HEK293 (cell line): ENCODE results near the gene SF3B4.

Experiments
- HOXD13 ChIP-seq: sonication (generic); formaldehyde crosslinking; IDR thresholded peaks from 2 replicates; pipeline ENCODE4 v1.8.0; 2022; ENCODE audit warnings: missing genetic modification reagents, borderline replicate concordance
- MZF1 ChIP-seq: fragments of 450-650 bp; formaldehyde crosslinking; IDR thresholded peaks from 2 replicates; pipeline ENCODE4 v1.5.1; 2017; ENCODE audit warnings: missing biosample characterization, missing genetic modification characterization, borderline replicate concordance
- REST ChIP-seq: fragments of 450-650 bp; formaldehyde crosslinking; IDR thresholded peaks from 2 replicates; pipeline ENCODE4 v1.5.1; 2016; ENCODE audit warnings: missing biosample characterization, missing genetic modification characterization
- YY2 ChIP-seq: fragments of 450-650 bp; formaldehyde crosslinking; IDR thresholded peaks from 2 replicates; pipeline ENCODE4 v1.5.1; 2016; ENCODE audit warnings: missing biosample characterization, missing genetic modification characterization
- ZBTB10 ChIP-seq: fragments of 450-650 bp; formaldehyde crosslinking; IDR thresholded peaks from 2 replicates; pipeline ENCODE4 v1.5.1; 2016; ENCODE audit warnings: missing biosample characterization, missing genetic modification characterization
- ZBTB20 ChIP-seq: fragments of 450-650 bp; formaldehyde crosslinking; IDR thresholded peaks from 2 replicates; pipeline ENCODE4 v1.5.1; 2016; ENCODE audit warnings: missing biosample characterization, missing genetic modification characterization
- ZFP3 ChIP-seq: fragments of 450-650 bp; formaldehyde crosslinking; IDR thresholded peaks from 2 replicates; pipeline ENCODE4 v1.5.1; 2016; ENCODE audit warnings: low read depth, missing biosample characterization, missing genetic modification characterization
- ZNF114 ChIP-seq: fragments of 450-650 bp; formaldehyde crosslinking; IDR thresholded peaks from 2 replicates; pipeline ENCODE4 v1.5.0; 2017; ENCODE audit warnings: missing biosample characterization, missing genetic modification characterization
- ZNF121 ChIP-seq: fragments of 450-650 bp; formaldehyde crosslinking; IDR thresholded peaks from 2 replicates; pipeline ENCODE4 v1.5.1; 2016; ENCODE audit warnings: missing biosample characterization, missing genetic modification characterization
- ZNF146 ChIP-seq: fragments of 450-650 bp; formaldehyde crosslinking; IDR thresholded peaks from 2 replicates; pipeline ENCODE4 v1.5.1; 2016; ENCODE audit warnings: missing biosample characterization, missing genetic modification characterization
- ZNF155 ChIP-seq: fragments of 450-650 bp; formaldehyde crosslinking; IDR thresholded peaks from 2 replicates; pipeline ENCODE4 v1.5.1; 2016; ENCODE audit warnings: missing biosample characterization, missing genetic modification characterization
- ZNF169 ChIP-seq: fragments of 450-650 bp; formaldehyde crosslinking; IDR thresholded peaks from 2 replicates; pipeline ENCODE4 v1.5.1; 2016; ENCODE audit warnings: missing biosample characterization, missing genetic modification characterization
- ZNF174 ChIP-seq: fragments of 450-650 bp; formaldehyde crosslinking; IDR thresholded peaks from 2 replicates; pipeline ENCODE4 v1.5.0; 2017; ENCODE audit warnings: missing biosample characterization, mild to moderate bottlenecking, missing genetic modification characterization
- ZNF248 ChIP-seq: fragments of 450-650 bp; formaldehyde crosslinking; IDR thresholded peaks from 2 replicates; pipeline ENCODE4 v1.5.1; 2017; ENCODE audit warnings: missing biosample characterization, missing genetic modification characterization
- ZNF302 ChIP-seq: fragments of 450-650 bp; formaldehyde crosslinking; IDR thresholded peaks from 2 replicates; pipeline ENCODE4 v1.5.1; 2016; ENCODE audit warnings: missing biosample characterization, missing genetic modification characterization, low read depth
- ZNF311 ChIP-seq: fragments of 450-650 bp; formaldehyde crosslinking; IDR thresholded peaks from 2 replicates; pipeline ENCODE4 v1.5.1; 2017; ENCODE audit warnings: missing biosample characterization, missing genetic modification characterization, borderline replicate concordance
- ZNF341 ChIP-seq: fragments of 450-650 bp; formaldehyde crosslinking; IDR thresholded peaks from 2 replicates; pipeline ENCODE4; 2016; ENCODE audit warnings: low read depth, missing biosample characterization, missing genetic modification characterization
- ZNF350 ChIP-seq: fragments of 450-650 bp; formaldehyde crosslinking; IDR thresholded peaks from 2 replicates; pipeline ENCODE4 v1.5.0; 2017; ENCODE audit warnings: missing biosample characterization, mild to moderate bottlenecking, missing genetic modification characterization
- ZNF391 ChIP-seq: fragments of 450-650 bp; formaldehyde crosslinking; IDR thresholded peaks from 2 replicates; pipeline ENCODE4 v1.5.1; 2016; ENCODE audit warnings: low read depth, missing biosample characterization, missing genetic modification characterization, borderline replicate concordance
- ZNF426 ChIP-seq: fragments of 450-650 bp; formaldehyde crosslinking; IDR thresholded peaks from 2 replicates; pipeline ENCODE4 v1.5.1; 2017; ENCODE audit warnings: missing biosample characterization, missing genetic modification characterization, mild to moderate bottlenecking, inconsistent platforms, moderate library complexity
- ZNF488 ChIP-seq: fragments of 450-650 bp; formaldehyde crosslinking; IDR thresholded peaks from 2 replicates; pipeline ENCODE4 v1.5.1; 2016; ENCODE audit warnings: missing biosample characterization, missing genetic modification characterization
- ZNF585B ChIP-seq: fragments of 450-650 bp; formaldehyde crosslinking; IDR thresholded peaks from 2 replicates; pipeline ENCODE4 v1.5.1; 2016; ENCODE audit warnings: missing biosample characterization, missing genetic modification characterization
- ZNF610 ChIP-seq: fragments of 450-650 bp; formaldehyde crosslinking; IDR thresholded peaks from 2 replicates; pipeline ENCODE4 v1.5.1; 2016; ENCODE audit warnings: missing biosample characterization, missing genetic modification characterization, borderline replicate concordance
- ZNF658 ChIP-seq: fragments of 450-650 bp; formaldehyde crosslinking; IDR thresholded peaks from 2 replicates; pipeline ENCODE4; 2016; ENCODE audit warnings: missing biosample characterization, missing genetic modification characterization
- ZNF843 ChIP-seq: fragments of 450-650 bp; formaldehyde crosslinking; IDR thresholded peaks from 2 replicates; pipeline ENCODE4 v1.5.1; 2016; ENCODE audit warnings: missing biosample characterization, missing genetic modification characterization
- ZXDB ChIP-seq: fragments of 450-650 bp; formaldehyde crosslinking; IDR thresholded peaks from 2 replicates; pipeline ENCODE4 v1.5.1; 2016; ENCODE audit warnings: missing biosample characterization, missing genetic modification characterization
- TF ChIP-seq, protein P1 (sequence below): fragments of 450-650 bp; formaldehyde crosslinking; conservative IDR thresholded peaks from 2 replicates; pipeline ENCODE4 v1.5.1; 2016; ENCODE audit warnings: low read depth, missing biosample characterization, missing genetic modification characterization
- TF ChIP-seq, protein P2 (sequence below): fragments of 450-650 bp; formaldehyde crosslinking; IDR thresholded peaks from 2 replicates; pipeline ENCODE4 v1.5.1; 2016; ENCODE audit warnings: missing biosample characterization, missing genetic modification characterization, low read depth

SF3B4 gene

DNA sequence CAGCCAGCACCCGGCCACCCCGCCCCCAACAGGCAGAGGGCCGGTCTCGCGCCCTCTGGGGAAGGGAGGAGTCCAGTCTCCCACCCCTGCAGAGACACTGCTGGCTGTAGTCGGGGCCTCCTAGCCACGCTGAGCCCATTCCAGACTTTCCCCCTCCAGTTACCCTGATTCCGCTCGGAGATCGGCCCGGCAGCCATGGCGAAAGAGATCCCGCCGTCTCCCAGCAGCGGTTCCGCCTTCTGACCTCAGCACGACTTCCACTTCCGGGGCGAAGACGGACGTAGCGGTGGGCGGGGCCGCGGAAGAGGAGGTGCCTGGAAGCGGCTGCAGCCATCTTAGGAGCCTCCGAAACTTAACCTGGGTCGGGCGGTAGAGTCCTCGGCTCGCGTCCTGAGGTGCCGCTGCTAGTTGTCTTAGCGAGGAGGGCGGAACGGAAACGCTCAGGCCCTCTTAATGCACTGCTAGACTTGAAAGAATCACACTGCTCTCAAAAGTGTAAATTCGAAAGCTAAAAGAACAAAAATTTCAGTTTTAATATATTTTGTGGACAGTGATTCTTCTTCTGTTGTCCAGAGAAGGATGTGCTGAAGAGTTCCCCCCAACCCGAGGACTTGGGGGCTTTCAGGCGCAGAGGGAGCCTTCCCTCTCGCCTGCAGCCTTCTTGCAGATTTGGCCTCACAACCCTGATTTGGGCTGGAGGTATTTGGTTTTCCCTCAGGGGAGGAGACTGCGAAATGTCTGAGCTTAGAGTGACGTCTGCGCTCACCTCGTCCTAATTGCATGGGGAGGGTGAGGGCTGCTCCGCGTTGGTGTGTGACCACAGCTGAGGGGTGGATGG, at the start of gene SF3B4 (continued):
- TF ChIP-seq REST (no peak), YY2 (tag by site-specific recombination) (peak; percentile 87), ZNF610 (tag by site-specific recombination) (no peak), ZNF391 (tag by site-specific recombination) (no peak), HOXD13 (CRISPR knock-in tag) (no peak), ZNF350 (tag by site-specific recombination) (no peak), ZNF311 (no peak), ZNF585B (tag by site-specific recombination) (no peak), ZNF155 (tag by site-specific recombination) (no peak), ZBTB10 (tag by site-specific recombination) (no peak), ZFP3 (no peak), ZBTB20 (tag by site-specific recombination) (peak; percentile 12; the same call in 1 of the 2 replicates), ZNF426 (tag by site-specific recombination) (no peak), ZNF146 (tag by site-specific recombination) (no peak), ZNF341 (peak; percentile 65), ZXDB (tag by site-specific recombination) (peak; percentile 60; the same call in 1 of the 2 replicates), ZNF114 (tag by site-specific recombination) (no peak), MZF1 (tag by site-specific recombination) (no peak), ZNF169 (tag by site-specific recombination) (no peak), ZNF658 (no peak), ZNF488 (no peak), ZNF121 (tag by site-specific recombination) (no peak), ZNF174 (no peak), ZNF302 (tag by site-specific recombination) (no peak), ZNF843 (tag by site-specific recombination) (peak; percentile 53; the same call in 1 of the 2 replicates), ZNF248 (tag by site-specific recombination) (no peak)
- TF ChIP-seq, protein P1, sequence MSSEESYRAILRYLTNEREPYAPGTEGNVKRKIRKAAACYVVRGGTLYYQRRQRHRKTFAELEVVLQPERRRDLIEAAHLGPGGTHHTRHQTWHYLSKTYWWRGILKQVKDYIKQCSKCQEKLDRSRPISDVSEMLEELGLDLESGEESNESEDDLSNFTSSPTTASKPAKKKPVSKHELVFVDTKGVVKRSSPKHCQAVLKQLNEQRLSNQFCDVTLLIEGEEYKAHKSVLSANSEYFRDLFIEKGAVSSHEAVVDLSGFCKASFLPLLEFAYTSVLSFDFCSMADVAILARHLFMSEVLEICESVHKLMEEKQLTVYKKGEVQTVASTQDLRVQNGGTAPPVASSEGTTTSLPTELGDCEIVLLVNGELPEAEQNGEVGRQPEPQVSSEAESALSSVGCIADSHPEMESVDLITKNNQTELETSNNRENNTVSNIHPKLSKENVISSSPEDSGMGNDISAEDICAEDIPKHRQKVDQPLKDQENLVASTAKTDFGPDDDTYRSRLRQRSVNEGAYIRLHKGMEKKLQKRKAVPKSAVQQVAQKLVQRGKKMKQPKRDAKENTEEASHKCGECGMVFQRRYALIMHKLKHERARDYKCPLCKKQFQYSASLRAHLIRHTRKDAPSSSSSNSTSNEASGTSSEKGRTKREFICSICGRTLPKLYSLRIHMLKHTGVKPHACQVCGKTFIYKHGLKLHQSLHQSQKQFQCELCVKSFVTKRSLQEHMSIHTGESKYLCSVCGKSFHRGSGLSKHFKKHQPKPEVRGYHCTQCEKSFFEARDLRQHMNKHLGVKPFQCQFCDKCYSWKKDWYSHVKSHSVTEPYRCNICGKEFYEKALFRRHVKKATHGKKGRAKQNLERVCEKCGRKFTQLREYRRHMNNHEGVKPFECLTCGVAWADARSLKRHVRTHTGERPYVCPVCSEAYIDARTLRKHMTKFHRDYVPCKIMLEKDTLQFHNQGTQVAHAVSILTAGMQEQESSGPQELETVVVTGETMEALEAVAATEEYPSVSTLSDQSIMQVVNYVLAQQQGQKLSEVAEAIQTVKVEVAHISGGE (tag by site-specific recombination) = peak; percentile 85
- TF ChIP-seq, protein P2, sequence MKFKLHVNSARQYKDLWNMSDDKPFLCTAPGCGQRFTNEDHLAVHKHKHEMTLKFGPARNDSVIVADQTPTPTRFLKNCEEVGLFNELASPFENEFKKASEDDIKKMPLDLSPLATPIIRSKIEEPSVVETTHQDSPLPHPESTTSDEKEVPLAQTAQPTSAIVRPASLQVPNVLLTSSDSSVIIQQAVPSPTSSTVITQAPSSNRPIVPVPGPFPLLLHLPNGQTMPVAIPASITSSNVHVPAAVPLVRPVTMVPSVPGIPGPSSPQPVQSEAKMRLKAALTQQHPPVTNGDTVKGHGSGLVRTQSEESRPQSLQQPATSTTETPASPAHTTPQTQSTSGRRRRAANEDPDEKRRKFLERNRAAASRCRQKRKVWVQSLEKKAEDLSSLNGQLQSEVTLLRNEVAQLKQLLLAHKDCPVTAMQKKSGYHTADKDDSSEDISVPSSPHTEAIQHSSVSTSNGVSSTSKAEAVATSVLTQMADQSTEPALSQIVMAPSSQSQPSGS (tag by site-specific recombination) = peak; percentile 13; the same call in 1 of the 2 replicates
